Neural cell (in vitro differentiated cells): Measurements from ENCODE around the gene CARTPT. TPM values are rescaled to one million over a fixed set of nuclear protein-coding genes. Genes with fewer than 3 reads are reported as not detected.

Experiments used
- H2AFZ ChIP-seq: fragments of 200-600, 300-800 bp; sonication (generic), shearing (Covaris generic); 2 replicates; pipeline ENCODE4 v1.6.0; 2014; ENCODE audit warnings: low read depth, mild to moderate bottlenecking, antibody characterized with exemption, low read length, moderate library complexity
- H3F3A ChIP-seq: fragments of 200-600 bp; shearing (Covaris generic); 2 replicates; pipeline ENCODE4 v1.6.1; 2016; ENCODE audit warnings: mild to moderate bottlenecking, moderate library complexity, mixed read lengths, antibody characterized with exemption, low read length; ENCODE audit not compliant: insufficient read depth, poor library complexity, severe bottlenecking
- H3K27ac ChIP-seq: fragments of 200-600, 300-800 bp; sonication (generic), shearing (Covaris generic); 2 replicates; pipeline ENCODE4 v1.5.1; 2014; ENCODE audit warnings: mild to moderate bottlenecking, low read length, moderate library complexity
- H3K27me3 ChIP-seq: fragments of 300-800, 200-600 bp; sonication (generic), shearing (Covaris generic); 2 replicates; pipeline ENCODE4 v1.6.0; 2014; ENCODE audit warnings: mild to moderate bottlenecking, low read depth, low read length, moderate library complexity; ENCODE audit not compliant: insufficient read depth
- H3K36me3 ChIP-seq: fragments of 300-800, 200-600 bp; sonication (generic), shearing (Covaris generic); 2 replicates; pipeline ENCODE4 v1.5.1; 2014; ENCODE audit warnings: mild to moderate bottlenecking, antibody characterized with exemption, low read length, moderate library complexity; ENCODE audit not compliant: insufficient read depth
- H3K4me2 ChIP-seq: fragments of 300-800, 200-600 bp; sonication (generic), shearing (Covaris generic); 2 replicates; pipeline ENCODE4 v1.6.0; 2014; ENCODE audit warnings: mild to moderate bottlenecking, low read length
- H3K4me3 ChIP-seq: fragments of 300-800, 200-600 bp; sonication (generic), shearing (Covaris generic); 2 replicates; pipeline ENCODE4 v1.5.1; 2014; ENCODE audit warnings: mild to moderate bottlenecking, low read length, moderate library complexity
- H3K79me2 ChIP-seq: fragments of 200-600 bp; shearing (Covaris generic); replicated peaks from 2 replicates; pipeline ENCODE4 v1.6.0; 2014; ENCODE audit warnings: mild to moderate bottlenecking, low read length, moderate library complexity; ENCODE audit not compliant: insufficient read depth
- H3K9ac ChIP-seq: fragments of 300-800, 200-600 bp; sonication (generic), shearing (Covaris generic); 2 replicates; pipeline ENCODE4 v1.6.1; 2016; ENCODE audit warnings: mild to moderate bottlenecking, low read length, mixed read lengths
- H3K9me2 ChIP-seq: fragments of 200-600 bp; shearing (Covaris generic); 2 replicates; pipeline ENCODE4 v1.6.1; 2016; ENCODE audit warnings: mild to moderate bottlenecking, low read length, mixed read lengths; ENCODE audit not compliant: insufficient read depth
- H3K9me3 ChIP-seq: fragments of 200-600, 300-800 bp; sonication (generic), shearing (Covaris generic); 2 replicates; pipeline ENCODE4 v1.6.1; 2016; ENCODE audit warnings: mild to moderate bottlenecking, mixed run types, low read length, moderate library complexity, mixed read lengths
- H4K20me1 ChIP-seq: fragments of 200-600 bp; shearing (Covaris generic); 2 replicates; pipeline ENCODE4 v1.6.1; 2016; ENCODE audit warnings: mild to moderate bottlenecking, mixed run types; ENCODE audit not compliant: insufficient read depth
- EP300 ChIP-seq: fragments of 450-650 bp; conservative IDR thresholded peaks from 2 replicates; pipeline ENCODE4 v1.6.1; 2014; ENCODE audit warnings: antibody characterized with exemption, mild to moderate bottlenecking, moderate library complexity; ENCODE audit not compliant: poor library complexity, severe bottlenecking
- EZH2 ChIP-seq: fragments of 200-600, 300-800 bp; shearing (Covaris generic), sonication (generic); IDR thresholded peaks from 2 replicates; pipeline ENCODE4 v1.6.1; 2014; ENCODE audit warnings: antibody characterized with exemption, low read length, borderline replicate concordance, mild to moderate bottlenecking; ENCODE audit not compliant: insufficient read depth, poor library complexity, severe bottlenecking
- MXI1 ChIP-seq: fragments of 450-650 bp; conservative IDR thresholded peaks from 2 replicates; pipeline ENCODE4 v1.6.1; 2014; ENCODE audit warnings: antibody characterized with exemption, mild to moderate bottlenecking; ENCODE audit not compliant: poor library complexity, severe bottlenecking
- POLR2AphosphoS5 ChIP-seq: IDR thresholded peaks from 2 replicates; pipeline ENCODE4 v1.6.1; 2012
- RAD21 ChIP-seq: fragments of 450-650 bp; conservative IDR thresholded peaks from 2 replicates; pipeline ENCODE4 v1.6.1; 2014; ENCODE audit warnings: antibody characterized with exemption, mild to moderate bottlenecking, moderate library complexity
- SMC3 ChIP-seq: fragments of 450-650 bp; conservative IDR thresholded peaks from 2 replicates; pipeline ENCODE4 v1.6.1; 2014; ENCODE audit warnings: antibody characterized with exemption, mild to moderate bottlenecking, moderate library complexity; ENCODE audit not compliant: poor library complexity
- TAF1 ChIP-seq: IDR thresholded peaks from 2 replicates; pipeline ENCODE4 v1.6.1; 2012; ENCODE audit warnings: low read depth
- polyA plus RNA-seq: library from polyadenylated mRNA; depleted of rRNA; stranded (reverse); fragments of >200 nt; gene quantifications from 2 replicates; pipeline ENCODE4 v1.2.3, GENCODE V29; 2014
- TF ChIP-seq, protein P1 (sequence below): fragments of 450-650 bp; IDR thresholded peaks from 2 replicates; pipeline ENCODE4 v1.5.1; 2014; ENCODE audit warnings: antibody characterized with exemption, mild to moderate bottlenecking, moderate library complexity; ENCODE audit not compliant: poor library complexity, severe bottlenecking
- TF ChIP-seq, protein P2 (sequence below): IDR thresholded peaks from 2 replicates; pipeline ENCODE4 v1.6.1; 2012; ENCODE audit warnings: borderline replicate concordance

Gene CARTPT
- polyA plus RNA-seq, 1 donor from 2014 or later: 0.71 TPM

DNA sequence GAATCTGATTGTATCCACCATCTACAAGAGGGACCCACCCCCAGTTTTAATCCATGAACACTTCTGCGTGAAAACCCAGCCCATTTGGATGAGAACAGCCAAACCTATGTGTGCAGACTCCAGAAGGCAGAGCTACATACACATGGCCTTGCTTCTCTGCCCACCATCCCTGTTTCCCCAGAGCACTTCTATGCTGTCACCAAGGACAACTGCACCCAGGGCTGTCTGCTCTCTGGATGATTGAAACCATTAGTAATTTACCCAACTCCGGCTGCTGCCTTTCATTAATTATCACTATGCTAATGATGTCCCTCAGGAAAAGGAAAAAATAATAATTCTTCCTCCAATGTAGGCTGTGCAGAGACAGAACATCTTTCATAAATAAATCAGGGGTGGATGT lies 8.9 kb downstream of the CARTPT start:
- Histone ChIP-seq H3K4me3 (no peak overlapping the region), H3K4me2 (no peak overlapping the region), H4K20me1 (no peaks in the 10 kb centered on the region), H3K36me3 (no peaks in the 10 kb centered on the region), H3K9ac (no peak overlapping the region), H3K27me3 (peaks cover 7% of the 10 kb centered on the region), H2AFZ (no peak overlapping the region), H3K9me2 (no peaks in the 10 kb centered on the region), H3K79me2 (no peaks in the 10 kb centered on the region), H3K27ac (no peak overlapping the region), H3F3A (no peaks in the 10 kb centered on the region), H3K9me3 (no peaks in the 10 kb centered on the region)
- no peak for TF ChIP-seq MXI1
- TF ChIP-seq, protein P1, sequence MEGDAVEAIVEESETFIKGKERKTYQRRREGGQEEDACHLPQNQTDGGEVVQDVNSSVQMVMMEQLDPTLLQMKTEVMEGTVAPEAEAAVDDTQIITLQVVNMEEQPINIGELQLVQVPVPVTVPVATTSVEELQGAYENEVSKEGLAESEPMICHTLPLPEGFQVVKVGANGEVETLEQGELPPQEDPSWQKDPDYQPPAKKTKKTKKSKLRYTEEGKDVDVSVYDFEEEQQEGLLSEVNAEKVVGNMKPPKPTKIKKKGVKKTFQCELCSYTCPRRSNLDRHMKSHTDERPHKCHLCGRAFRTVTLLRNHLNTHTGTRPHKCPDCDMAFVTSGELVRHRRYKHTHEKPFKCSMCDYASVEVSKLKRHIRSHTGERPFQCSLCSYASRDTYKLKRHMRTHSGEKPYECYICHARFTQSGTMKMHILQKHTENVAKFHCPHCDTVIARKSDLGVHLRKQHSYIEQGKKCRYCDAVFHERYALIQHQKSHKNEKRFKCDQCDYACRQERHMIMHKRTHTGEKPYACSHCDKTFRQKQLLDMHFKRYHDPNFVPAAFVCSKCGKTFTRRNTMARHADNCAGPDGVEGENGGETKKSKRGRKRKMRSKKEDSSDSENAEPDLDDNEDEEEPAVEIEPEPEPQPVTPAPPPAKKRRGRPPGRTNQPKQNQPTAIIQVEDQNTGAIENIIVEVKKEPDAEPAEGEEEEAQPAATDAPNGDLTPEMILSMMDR: no peak
- TF ChIP-seq SMC3: no peak
- TF ChIP-seq EP300: no peak
- TF ChIP-seq RAD21: no peak
- TF ChIP-seq POLR2AphosphoS5: no peak
- TF ChIP-seq EZH2: no peak
- TF ChIP-seq TAF1: no peak
- TF ChIP-seq, protein P2, sequence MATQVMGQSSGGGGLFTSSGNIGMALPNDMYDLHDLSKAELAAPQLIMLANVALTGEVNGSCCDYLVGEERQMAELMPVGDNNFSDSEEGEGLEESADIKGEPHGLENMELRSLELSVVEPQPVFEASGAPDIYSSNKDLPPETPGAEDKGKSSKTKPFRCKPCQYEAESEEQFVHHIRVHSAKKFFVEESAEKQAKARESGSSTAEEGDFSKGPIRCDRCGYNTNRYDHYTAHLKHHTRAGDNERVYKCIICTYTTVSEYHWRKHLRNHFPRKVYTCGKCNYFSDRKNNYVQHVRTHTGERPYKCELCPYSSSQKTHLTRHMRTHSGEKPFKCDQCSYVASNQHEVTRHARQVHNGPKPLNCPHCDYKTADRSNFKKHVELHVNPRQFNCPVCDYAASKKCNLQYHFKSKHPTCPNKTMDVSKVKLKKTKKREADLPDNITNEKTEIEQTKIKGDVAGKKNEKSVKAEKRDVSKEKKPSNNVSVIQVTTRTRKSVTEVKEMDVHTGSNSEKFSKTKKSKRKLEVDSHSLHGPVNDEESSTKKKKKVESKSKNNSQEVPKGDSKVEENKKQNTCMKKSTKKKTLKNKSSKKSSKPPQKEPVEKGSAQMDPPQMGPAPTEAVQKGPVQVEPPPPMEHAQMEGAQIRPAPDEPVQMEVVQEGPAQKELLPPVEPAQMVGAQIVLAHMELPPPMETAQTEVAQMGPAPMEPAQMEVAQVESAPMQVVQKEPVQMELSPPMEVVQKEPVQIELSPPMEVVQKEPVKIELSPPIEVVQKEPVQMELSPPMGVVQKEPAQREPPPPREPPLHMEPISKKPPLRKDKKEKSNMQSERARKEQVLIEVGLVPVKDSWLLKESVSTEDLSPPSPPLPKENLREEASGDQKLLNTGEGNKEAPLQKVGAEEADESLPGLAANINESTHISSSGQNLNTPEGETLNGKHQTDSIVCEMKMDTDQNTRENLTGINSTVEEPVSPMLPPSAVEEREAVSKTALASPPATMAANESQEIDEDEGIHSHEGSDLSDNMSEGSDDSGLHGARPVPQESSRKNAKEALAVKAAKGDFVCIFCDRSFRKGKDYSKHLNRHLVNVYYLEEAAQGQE: no peak

DNA sequence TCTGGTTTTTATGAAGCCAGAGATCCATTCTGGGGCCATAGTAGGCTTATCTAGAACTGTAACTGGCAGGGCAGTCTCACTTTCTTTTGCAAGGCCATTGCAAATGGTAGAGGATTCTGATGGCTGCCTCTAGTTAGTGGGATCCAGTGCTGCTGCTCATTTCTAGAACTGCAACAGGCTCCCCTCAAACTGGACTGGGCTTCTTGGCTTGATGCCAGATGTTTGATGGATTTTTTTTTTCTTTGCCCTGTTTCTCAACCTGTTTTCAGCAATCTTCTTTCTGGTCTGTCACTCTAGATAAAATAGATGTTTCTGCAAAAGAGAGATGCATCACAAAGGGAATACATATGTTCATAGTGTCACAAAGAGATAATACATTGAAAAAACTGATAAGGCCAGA lies 11.9 kb downstream of the CARTPT start:
- H2AFZ ChIP-seq: no peak overlapping the region
- no peaks in the 10 kb centered on the region for H3K9me2 ChIP-seq
- no peaks in the 10 kb centered on the region for H3F3A ChIP-seq
- no peaks in the 10 kb centered on the region for H3K79me2 ChIP-seq
- no peak overlapping the region for H3K4me3 ChIP-seq
- H3K27ac ChIP-seq: no peak overlapping the region
- H3K9me3 ChIP-seq: no peaks in the 10 kb centered on the region
- H3K4me2 ChIP-seq: no peak overlapping the region
- TF ChIP-seq, protein P2: no peak
- TF ChIP-seq TAF1 (no peak), RAD21 (no peak), EZH2 (no peak), POLR2AphosphoS5 (no peak), MXI1 (no peak), EP300 (no peak), SMC3 (no peak)
- TF ChIP-seq, protein P1: no peak
- H3K36me3 ChIP-seq: no peaks in the 10 kb centered on the region
- no peak overlapping the region for H3K9ac ChIP-seq
- H3K27me3 ChIP-seq: no peaks in the 10 kb centered on the region
- H4K20me1 ChIP-seq: no peaks in the 10 kb centered on the region
